ENCODE results near the gene SAMD5.
"Not testable (repeated sequence)": the region's sequence is repeated elsewhere in the genome, so short reads cannot be mapped to it uniquely, and the experiment has no call there.

Gene SAMD5

DNA sequence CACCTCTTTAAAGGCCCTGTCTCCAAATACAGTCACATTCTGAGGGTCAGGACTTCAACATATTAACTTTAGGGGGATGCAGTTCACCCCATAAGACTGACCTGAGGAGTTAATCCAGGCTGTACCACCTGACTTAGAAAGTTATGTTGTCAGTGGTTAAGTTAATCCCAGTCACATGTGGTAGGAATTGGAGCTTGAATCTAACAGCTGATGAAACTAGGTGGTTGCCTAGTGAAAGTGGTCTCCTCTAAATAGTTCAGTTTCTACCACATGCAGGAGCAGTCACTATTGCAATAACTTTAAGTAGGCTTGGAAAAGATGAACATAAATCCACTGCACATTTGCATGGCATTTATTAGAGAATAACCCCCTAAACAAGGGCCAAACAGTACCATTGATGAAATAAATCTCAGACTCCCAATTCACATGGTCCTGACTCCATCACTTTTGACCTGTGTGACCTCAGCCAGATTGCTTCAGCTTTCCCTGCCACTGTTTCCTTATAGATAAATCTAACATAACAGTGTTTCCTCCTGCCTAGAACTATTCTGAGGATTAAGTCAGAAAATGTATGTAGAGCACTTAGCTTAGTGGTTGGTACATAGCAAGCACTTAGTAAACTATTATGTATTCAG is 20.1 kb downstream of the SAMD5 start:
- DNase-seq: no peak

- DNase-seq: no peak
Observed at GRCh38 chr6:147530132-147531060, 21.9 kb downstream of the SAMD5 start.

DNA sequence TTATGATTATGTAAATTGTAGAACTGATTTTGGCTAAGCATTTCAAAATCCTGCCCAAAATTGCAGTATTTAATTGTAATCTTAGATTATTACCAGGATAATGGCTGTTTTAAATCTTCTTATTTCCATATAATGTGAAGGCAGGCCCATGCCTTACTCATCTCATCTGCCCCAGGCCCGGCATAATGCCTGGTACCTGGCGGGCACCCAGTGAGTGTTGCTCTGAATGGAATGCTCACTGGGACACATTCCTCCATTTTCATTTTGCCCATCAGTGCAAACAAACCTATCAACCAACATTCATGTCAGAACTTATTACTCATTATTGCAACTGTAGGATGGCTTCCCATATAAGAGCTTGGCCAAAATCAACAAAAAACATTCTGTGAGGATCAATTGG is 22.8 kb downstream of the SAMD5 start:
- DNase-seq: no peak

GRCh38 chr6:147534116-147534860 is 25.8 kb downstream of the SAMD5 start:
- no peak for DNase-seq

DNA sequence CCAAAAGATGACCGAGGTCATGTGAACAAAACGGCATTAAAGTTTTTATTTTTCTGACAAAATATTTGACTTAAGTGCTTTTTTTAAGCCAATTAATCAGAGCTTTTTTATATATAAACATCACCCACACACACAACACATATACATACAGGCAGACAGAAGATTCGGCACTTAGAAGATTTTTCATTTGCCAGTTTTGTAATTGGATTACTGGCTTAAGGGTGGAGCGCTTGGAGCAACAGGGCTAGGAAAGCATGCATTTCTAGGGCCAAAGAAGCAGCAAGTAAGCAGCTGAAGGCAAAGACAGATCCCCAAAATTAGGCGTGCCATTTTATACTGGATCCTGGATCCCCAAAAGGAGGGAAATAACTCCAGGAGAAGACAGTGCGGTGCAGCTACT is 30.3 kb downstream of the SAMD5 start:
- no peak for DNase-seq

DNA sequence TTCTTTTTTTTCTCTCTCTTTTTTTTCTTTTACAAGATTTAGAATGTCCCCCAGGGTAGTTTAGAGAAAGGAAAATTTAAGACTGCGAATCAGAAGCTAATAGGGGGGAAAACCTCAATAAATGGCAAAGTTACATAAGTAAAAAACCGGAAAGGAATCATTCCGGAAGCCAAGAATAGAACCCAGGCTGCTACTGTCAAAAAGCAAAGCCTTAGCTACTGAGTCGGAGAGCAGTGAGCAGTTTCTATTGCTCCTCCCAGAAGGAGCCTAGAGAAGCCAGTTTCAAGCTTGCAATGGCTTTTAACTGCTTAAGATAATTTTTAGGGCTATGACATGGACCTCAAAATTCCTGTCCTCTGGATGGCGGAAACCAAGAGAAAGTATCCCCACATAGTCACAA is 31.6 kb downstream of the SAMD5 start:
- no peak for DNase-seq

GRCh38 chr6:147542436-147542835 is 33.9 kb downstream of the SAMD5 start:
- DNase-seq: not testable (repeated sequence)

DNA sequence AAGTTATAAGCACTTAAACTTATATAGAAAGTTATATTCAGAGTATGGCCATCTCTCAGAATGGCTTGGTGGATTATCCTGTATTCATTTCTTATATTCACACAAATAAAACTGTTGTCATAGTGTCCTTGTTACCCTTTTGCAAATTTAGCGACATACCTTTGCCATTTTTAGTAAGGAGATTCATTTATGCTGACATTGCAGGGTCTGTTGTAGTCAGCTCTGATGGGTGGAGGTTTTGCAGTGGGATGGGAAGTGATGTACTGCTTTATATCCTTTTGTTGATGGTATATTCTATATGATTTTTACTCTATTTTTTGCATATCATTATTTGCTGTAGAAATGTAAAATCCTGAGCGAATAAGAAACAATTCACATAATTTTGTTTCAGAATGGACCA is 35.9 kb downstream of the SAMD5 start:
- no peak for DNase-seq

DNA sequence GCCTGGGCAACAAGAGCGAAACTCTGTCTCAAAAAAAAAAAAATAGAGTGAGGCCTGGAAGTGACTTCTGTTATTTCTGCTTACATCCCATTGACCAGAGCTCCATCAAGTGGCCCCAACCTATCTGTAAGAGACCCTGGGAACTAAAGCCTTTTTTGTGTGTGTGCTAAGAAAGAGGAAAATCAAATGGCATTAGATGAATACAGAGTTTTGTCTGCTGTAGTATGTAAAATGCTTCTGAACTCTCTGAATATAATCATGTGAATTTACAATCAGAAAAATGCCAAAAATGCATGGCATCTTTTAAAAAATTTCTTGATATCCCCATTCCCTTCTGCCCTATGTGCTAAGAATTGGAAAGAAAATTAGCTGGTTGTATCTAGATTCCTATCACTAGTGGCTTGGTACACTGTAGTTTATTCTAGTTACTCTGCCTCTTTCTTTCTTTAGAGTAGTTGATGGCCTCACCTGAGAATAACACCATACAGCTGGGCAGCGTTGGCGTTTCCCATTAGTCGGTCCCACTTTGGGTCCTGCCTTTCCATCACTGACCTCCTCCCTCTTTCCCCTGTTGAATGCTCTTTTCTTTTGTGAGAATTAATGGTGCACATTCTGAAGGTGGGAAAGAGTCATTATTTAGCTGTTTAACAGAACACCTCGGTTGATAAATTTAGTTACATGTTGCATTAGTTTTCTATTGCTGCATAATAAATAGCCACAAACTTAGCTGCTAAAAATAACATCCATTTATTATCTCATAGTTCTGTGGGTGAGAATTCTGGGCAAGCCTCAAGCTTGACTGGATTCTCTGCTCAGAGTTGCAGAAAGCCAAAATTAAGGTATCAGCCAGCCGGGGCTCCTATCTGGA is 38.2 kb downstream of the SAMD5 start:
- no peak for DNase-seq

DNA sequence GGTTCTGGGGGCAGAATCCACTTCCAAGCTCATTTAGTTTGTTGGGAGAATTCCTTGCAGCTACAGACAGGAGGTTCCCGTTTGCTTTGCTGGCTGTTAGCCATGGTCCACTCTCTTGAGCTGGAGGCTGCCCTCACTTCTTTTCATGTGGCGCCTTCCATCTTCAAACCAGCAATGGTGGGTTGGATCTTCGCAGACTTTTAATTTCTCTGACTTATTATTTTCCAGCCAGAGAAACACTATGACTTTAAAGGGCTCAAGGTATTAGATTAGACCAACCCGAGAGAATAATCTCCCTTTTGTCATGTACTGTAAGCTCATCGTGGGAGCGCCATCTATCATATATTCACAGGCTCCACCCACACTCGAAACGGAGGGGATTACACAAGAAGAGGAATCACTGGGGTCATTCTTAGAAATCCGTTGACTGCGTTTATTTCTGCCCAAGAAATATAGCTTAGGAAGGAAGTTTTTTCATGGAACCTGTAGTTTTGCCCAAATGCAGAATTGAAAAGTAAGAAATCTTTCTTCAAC is 38.9 kb downstream of the SAMD5 start:
- no peak for DNase-seq

- no peak for DNase-seq
Observed at GRCh38 chr6:147548921-147549475, 40.5 kb downstream of the SAMD5 start.

DNA sequence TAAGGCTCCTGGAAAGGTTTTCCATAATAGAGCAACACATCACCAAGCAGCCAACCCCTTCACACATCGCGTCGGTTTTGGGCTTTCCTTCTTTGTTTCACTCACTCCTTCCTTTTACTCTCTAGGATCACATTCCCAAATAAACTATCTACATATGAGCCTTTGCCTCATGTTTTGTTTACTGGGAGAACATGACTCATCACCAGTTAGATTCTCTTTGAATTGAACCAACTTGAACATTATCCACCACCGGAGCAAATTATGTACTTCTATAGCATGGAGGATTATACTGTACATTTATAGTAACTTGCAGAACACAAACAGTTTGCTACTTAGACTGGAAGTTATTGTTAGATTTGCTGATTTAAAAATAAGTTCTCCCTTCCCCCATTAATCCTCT is 41.0 kb downstream of the SAMD5 start:
- DNase-seq: no peak

DNA sequence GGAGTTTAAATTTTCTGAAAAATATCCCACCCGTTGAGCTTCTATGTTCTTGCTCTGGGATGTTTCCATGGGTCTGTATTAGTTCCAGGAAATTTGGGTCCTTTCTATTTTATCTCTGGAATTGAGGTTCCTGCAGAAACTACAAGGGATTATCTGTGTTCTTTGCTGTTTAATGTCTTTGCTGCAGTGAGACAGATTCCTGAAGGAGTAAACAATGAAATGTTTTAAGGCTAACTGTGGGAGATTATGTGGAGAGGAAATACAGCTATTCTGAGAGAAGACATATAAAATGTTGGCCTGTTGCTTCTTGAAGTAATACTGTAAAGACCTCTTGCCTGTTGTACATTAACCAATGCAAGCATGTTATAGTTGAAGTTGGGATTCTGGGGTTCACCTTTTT is 43.5 kb downstream of the SAMD5 start:
- no peak for DNase-seq

GRCh38 chr6:147553099-147553498 is 44.6 kb downstream of the SAMD5 start:
- DNase-seq: no peak

GRCh38 chr6:147554281-147554680 is 45.8 kb downstream of the SAMD5 start:
- no peak for DNase-seq

DNA sequence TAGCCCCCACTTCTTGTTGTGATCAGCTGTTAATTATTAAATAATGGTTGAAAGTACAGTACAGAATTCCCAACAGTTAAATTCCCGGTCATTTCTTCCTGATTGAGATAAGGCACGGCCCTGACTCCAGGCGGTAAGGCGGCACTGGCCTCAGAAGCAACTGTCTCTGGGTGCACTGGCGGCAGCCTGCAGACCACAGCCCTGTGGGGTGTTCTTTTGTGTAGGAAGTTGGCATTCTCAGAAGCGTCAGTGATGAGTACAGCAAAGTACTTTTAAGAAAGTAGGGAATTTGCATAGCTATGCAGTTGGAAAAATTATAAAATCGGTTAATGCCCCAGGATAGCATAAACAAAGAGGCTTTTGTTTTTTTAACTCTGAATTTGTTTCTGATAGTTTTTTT is 50.5 kb downstream of the SAMD5 start:
- DNase-seq: no peak

DNA sequence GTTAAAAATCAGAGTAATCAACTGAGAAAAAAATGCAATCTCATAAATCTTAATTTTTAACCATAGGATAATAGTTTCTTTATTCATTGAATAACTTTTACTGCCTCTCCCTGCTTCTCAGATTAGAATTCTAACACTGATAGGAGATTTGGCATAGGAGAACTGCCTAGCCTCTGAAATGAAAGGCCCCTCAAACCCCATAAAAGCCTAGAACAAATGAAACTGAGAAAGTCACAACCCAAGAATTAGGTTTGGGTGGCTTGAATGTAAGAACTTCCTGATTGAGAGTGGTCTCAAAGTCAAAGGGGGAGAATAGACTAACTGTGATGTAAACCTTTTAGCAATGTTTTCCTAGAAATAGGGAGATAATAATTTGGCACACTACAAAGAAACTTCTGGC is 52.2 kb downstream of the SAMD5 start:
- DNase-seq: no peak

- DNase-seq: no peak
Observed at GRCh38 chr6:147561726-147562125, 53.2 kb downstream of the SAMD5 start.

- DNase-seq: no peak
Observed at GRCh38 chr6:147563472-147563871, 55.0 kb downstream of the SAMD5 start.

- DNase-seq: no peak
Observed at GRCh38 chr6:147564556-147564955, 56.1 kb downstream of the SAMD5 start.

GRCh38 chr6:147566244-147566898 is 57.9 kb downstream of the SAMD5 start:
- DNase-seq: no peak

Measured in SW 1271 (cell line).